Measurements from ENCODE around the gene PLA2R1. TPM values are rescaled to one million over a fixed set of nuclear protein-coding genes. Genes with fewer than 3 reads are reported as not detected.

PLA2R1 gene
- total and polyA plus RNA-seq, 10 donors = 1.3 to 17.0 (median 10.1) TPM

- DNase-seq = no peak
- no peak for TF ChIP-seq POLR2A (IDR thresholded peaks at IDR 0.05)
- no peak for TF ChIP-seq POLR2AphosphoS5 (IDR thresholded peaks at IDR 0.05)
- no peak for TF ChIP-seq CTCF (IDR thresholded peaks at IDR 0.05 in 8 of 11, conservative IDR thresholded peaks at IDR 0.05 in 3 of 11)
- peaks cover 0 to 30% (median 4%) of the 10 kb centered on the region in 6 donors for H3K36me3 ChIP-seq
- intact Hi-C loops (cut with DNase I; ENCODE audit: low total_unique reads) = no loop called here
- H3K4me1 ChIP-seq = peaks cover 0 to 81% (median 20%) of the 10 kb centered on the region in 6 donors
- H3K27me3 ChIP-seq (replicated peaks in 1 of 7) = no peaks in the 10 kb centered on the region
- H3K9me3 ChIP-seq = no peaks in the 10 kb centered on the region
- 89 to 98% (median 96%) methylated on average over 5 of the region's 5 CpGs for WGBS, 5 donors
- no peak overlapping the region for H3K4me3 ChIP-seq
- H3K27ac ChIP-seq = no peak overlapping the region
Measured at GRCh38 chr2:159897720-159898119, 164.7 kb downstream of the PLA2R1 start.

GRCh38 chr2:159897081-159897480, 165.3 kb downstream of the PLA2R1 start:
- TF ChIP-seq POLR2A (IDR thresholded peaks at IDR 0.05) (no peak), CTCF (IDR thresholded peaks at IDR 0.05 in 8 of 11, conservative IDR thresholded peaks at IDR 0.05 in 3 of 11) (no peak), POLR2AphosphoS5 (IDR thresholded peaks at IDR 0.05) (no peak)
- no peak for DNase-seq
- no peak overlapping the region for H3K4me3 ChIP-seq
- H3K27ac ChIP-seq = no peak overlapping the region
- peaks cover 0 to 30% (median 4%) of the 10 kb centered on the region in 6 donors for H3K36me3 ChIP-seq
- H3K4me1 ChIP-seq = peaks cover 0 to 80% (median 16%) of the 10 kb centered on the region in 6 donors
- WGBS, 5 donors = 78 to 92% (median 83%) methylated on average over 1 of the region's 1 CpG
- no peaks in the 10 kb centered on the region for H3K27me3 ChIP-seq (replicated peaks in 1 of 7)
- no peaks in the 10 kb centered on the region for H3K9me3 ChIP-seq
- intact Hi-C loops (cut with DNase I; ENCODE audit: low total_unique reads) = no loop called here

GRCh38 chr2:159895258-159896065, 167.0 kb downstream of the PLA2R1 start:
- Histone ChIP-seq H3K36me3 (peaks cover 0 to 30% (median 4%) of the 10 kb centered on the region in 6 donors), H3K4me3 (no peak overlapping the region), H3K27me3 (replicated peaks in 1 of 7) (no peaks in the 10 kb centered on the region), H3K27ac (no peak overlapping the region), H3K9me3 (no peaks in the 10 kb centered on the region), H3K4me1 (peaks cover 0 to 80% (median 16%) of the 10 kb centered on the region in 6 donors)
- no peak for DNase-seq
- WGBS, 5 donors = 54 to 58% (median 57%) methylated on average over 4 of the region's 4 CpGs
- intact Hi-C loops (cut with DNase I; ENCODE audit: low total_unique reads) = no loop called here
- no peak for TF ChIP-seq CTCF (IDR thresholded peaks at IDR 0.05 in 8 of 11, conservative IDR thresholded peaks at IDR 0.05 in 3 of 11)
- no peak for TF ChIP-seq POLR2A (IDR thresholded peaks at IDR 0.05)
- TF ChIP-seq POLR2AphosphoS5 (IDR thresholded peaks at IDR 0.05) = no peak

GRCh38 chr2:159894145-159894838, 168.1 kb downstream of the PLA2R1 start:
- intact Hi-C loops (cut with DNase I; ENCODE audit: low total_unique reads) = no loop called here
- H3K4me3 ChIP-seq = no peak overlapping the region
- DNase-seq = no peak
- no peaks in the 10 kb centered on the region for H3K27me3 ChIP-seq (replicated peaks in 1 of 7)
- peak overlapping the region in 1 of 8 donors; percentile 34 for H3K27ac ChIP-seq
- TF ChIP-seq CTCF (IDR thresholded peaks at IDR 0.05 in 8 of 11, conservative IDR thresholded peaks at IDR 0.05 in 3 of 11) (no peak), POLR2AphosphoS5 (IDR thresholded peaks at IDR 0.05) (no peak), POLR2A (IDR thresholded peaks at IDR 0.05) (no peak)
- H3K9me3 ChIP-seq = no peaks in the 10 kb centered on the region
- H3K36me3 ChIP-seq = peaks cover 0 to 32% (median 4%) of the 10 kb centered on the region in 6 donors
- 80 to 93% (median 82%) methylated on average over 8 of the region's 8 CpGs for WGBS, 5 donors
- peaks cover 0 to 72% (median 15%) of the 10 kb centered on the region in 6 donors for H3K4me1 ChIP-seq
